Activated CD4-positive, CD25-positive, alpha-beta regulatory T cell treated with anti-CD3 and anti-CD28 coated beads, Interleukin-2, amount 50 U/mL, for 16 hours (primary cell): Measurements from ENCODE around the gene CEP85L.
"Not testable (repeated sequence)": the region's sequence is repeated elsewhere in the genome, so short reads cannot be mapped to it uniquely, and the experiment has no call there.

ENCODE experiments used
- DNase-seq: peaks from one replicate; pipeline ENCODE4 v3.0.0-alpha.2; 2020; ENCODE audit warnings: low read depth, low spot score

CEP85L gene

DNA sequence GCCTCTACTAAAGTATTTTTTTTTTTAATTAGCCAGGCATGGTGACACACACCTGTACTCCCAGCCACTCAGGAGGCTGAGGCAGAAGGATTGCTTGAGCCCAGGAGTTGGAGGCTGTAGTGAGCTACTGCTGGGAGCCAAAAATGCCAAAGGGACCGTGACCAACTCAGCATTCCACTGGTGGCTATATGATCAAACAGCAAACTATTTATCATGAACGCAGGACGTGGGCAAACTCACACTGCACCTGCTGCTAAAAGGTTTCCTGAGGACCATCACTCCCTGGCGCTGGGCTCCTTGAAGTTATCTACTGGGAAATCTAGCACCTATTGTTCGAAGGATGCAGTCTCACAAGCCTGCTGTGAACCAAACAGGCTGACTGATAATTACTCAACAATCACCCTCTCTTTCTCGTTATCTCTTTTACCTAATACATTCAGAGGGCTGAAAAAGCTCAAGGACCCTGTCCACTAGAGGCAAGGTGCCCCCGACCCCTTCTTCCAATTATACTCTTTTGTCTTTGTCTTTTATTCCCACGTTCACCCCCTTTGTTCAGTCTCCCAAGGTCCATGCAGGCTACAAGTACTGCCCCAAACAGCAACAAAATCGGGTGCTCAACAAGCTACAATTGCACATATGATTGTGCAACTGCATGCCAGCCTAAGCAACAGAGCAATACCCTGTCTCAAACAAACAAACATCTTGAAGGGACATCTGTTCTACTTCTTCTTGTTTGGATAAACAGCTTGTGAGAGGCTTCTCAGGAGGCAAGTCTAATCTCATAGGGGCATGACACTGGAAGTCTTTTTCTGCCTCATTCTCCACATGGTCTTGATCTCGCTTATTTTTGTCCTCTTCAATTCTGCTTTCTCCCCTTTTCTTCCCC is 151.0 kb downstream of the CEP85L start:
- DNase-seq, result no peak

GRCh38 chr6:118495485-118496280 is 155.7 kb downstream of the CEP85L start:
- no peak for DNase-seq

GRCh38 chr6:118494091-118494490 is 157.3 kb downstream of the CEP85L start:
- DNase-seq, result no peak

- DNase-seq, result no peak
Measured at GRCh38 chr6:118489990-118490389, 161.4 kb downstream of the CEP85L start.

DNA sequence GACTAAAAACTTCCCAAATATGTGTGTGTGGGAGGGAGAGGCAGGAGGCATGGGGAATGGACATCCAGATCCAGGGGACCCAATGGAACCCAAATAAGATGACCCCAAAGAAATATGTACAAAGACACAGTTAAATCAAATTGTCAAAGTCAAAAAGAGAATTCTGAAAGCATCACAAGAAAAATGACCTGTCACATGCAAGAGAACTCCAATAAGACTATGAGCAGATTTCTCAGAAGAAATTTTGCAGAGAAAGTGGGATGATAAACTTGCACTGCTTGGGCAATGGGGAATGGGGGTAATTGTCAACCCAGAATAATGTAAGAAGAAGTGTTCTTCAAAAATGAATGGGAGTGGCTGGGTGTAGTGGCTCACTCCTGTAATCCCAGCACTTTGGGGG is 162.8 kb downstream of the CEP85L start:
- DNase-seq, result no peak

GRCh38 chr6:118485601-118486550 is 165.5 kb downstream of the CEP85L start:
- DNase-seq, result no peak

DNA sequence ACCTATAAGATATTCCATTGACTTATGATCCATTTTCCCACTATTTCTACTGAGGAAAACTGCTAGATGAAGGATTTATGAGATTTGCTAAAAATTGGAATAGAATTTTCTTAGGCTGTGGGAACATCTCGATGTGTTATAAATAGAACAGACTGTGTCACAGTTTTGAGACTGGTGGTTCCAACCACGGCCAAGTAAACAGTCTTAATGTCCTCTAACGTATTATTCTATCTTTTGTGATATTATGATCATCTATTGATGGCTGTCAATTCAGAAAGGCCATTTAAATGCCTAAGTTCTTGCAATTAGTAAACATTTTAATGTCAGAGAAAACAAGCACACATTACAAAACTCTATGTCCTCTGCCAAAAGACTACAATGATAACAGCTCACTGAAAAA is 174.8 kb downstream of the CEP85L start:
- no peak for DNase-seq

DNA sequence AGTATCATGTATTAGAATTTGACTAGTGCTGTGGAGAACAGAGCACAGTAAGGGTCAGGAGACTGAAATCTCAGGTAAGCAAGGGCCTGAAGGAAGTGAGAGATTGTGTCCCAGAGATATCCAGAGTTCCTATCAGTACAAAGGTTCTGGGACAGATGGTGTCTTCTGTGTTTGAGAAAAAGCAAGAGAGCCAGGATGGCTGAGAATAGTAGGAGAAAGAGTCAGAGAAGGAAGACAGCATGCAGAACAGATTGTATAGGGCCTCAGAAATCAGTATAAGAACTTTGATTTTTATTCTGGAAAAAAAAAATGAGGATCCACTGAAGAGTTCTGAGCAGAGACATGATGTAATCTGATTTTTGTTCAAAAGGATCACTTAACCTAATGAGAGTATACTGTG is 178.1 kb downstream of the CEP85L start:
- DNase-seq, result no peak

- no peak for DNase-seq
Measured at GRCh38 chr6:118469468-118469867, 181.9 kb downstream of the CEP85L start.

GRCh38 chr6:118468682-118469465 is 182.5 kb downstream of the CEP85L start:
- no peak for DNase-seq

DNA sequence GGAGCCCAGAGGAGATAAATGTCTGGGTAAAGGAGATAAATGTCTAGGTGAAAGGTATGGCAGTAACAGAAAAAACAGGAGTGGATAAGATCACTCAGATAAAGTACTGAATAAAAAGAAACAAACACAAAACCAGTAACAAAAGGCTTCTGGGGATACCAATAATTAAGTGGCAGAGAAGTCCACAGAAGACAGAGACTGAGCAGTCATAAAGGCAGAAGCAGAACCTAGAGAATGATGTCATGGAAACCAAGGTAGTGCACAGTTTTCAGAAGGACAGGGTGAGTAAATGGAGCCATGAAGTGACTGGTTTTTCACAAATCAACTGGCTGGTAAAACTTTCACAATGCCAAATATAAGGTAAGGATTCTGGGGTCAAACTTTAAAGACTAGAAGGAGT is 184.2 kb downstream of the CEP85L start:
- no peak for DNase-seq

DNA sequence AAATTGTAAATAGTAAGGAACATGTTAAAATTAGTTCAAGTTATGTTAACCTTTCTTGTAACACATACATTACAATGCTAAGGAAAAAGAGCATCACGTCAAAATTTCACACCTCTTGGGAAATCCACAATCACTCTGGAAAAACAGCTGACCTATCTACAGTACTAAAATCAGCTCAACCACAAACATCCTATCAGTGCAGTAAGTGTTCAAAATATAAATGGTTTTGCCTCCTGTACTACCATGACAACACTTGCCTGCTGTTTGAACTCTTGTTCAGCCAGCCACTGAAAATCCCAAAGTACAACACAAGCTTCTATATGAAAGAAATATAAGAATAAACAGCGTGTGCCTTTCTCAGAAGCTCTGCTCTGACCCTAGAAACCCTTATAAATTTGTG is 186.8 kb downstream of the CEP85L start:
- DNase-seq, result no peak

DNA sequence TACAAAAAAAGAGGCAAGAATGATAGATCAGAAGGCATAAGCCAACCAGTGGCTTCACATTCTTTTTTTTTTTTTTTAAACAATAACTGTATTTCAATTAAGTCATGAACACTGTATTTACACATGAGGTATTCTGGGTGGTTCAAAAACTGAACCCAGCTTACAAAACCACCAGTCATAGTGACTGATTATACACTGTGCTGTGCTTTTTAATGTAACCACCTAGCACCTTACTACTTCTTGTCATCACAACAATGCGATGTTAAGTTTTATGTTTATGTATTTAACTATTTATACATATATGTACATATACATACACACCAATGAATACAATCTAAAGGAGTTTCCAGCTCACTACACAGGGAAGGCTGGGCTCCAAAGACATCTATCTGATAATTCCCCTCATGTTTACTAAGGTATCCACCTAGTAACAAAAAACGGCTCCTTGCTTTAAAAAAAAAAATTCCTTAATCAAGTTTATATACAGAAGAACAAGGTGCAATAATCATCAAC is 190.4 kb downstream of the CEP85L start:
- DNase-seq, result no peak

GRCh38 chr6:118456982-118457381 is 194.4 kb downstream of the CEP85L start:
- DNase-seq, result no peak

DNA sequence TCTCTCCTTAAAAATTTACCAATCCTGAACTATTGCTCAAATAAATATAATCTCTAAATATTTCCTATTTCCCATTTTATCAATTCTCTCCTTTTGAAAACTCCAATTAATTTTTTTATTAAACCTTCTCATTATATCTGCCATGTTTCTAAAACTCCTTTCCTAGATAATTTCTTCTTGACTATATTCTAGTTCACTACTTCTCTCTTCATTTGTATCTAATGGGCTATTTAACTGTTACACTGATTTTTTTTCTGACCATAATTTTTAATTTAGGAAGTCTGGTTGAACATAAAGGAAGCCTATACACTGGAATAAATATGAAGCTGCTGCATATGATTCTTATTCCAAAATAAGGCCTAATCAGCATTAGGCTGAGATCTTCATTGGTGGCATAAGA is 199.6 kb downstream of the CEP85L start:
- DNase-seq, result no peak

DNA sequence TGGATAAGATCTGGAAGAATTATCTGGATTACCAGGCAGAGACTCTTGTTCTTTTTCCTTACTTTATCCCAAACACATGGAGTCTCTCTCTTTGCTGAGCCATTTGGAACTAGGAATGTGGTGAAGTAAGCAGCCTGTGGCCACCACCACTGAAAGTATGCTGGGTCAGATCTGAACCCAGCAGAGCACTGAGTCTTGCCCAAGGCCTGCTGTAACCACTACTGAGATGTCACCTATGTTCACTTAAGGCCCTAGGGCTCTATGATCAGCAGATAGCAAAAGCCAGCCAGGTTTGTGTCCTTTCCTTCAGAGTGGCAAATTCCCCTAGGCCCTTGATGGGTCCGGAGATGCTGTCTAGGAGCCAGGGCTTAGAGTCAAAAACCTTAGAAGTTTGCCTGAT is 206.6 kb downstream of the CEP85L start:
- no peak for DNase-seq

- no peak for DNase-seq
Measured at GRCh38 chr6:118436482-118436881, 214.9 kb downstream of the CEP85L start.

DNA sequence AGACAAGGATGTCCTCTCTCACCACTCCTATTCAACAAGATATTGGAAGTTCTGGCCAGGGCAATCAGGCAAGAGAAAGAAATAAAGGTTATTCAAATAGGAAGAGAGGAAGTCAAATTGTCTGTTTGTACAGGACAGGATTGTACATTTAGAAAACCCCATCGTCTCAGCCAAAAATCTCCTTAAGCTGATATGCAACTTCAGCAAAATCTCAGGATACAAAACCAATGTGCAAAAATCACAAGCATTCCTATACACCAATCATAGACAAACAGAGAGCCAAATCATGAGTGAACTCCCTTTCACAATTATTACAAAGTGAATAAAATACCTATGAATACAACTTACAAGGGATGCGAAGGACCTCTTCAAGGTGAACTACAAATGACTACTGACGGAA is 217.2 kb downstream of the CEP85L start:
- DNase-seq, result not testable (repeated sequence)

GRCh38 chr6:118421312-118421711 is 230.1 kb downstream of the CEP85L start:
- DNase-seq, result not testable (repeated sequence)
